H1 (cell line): Measurements from ENCODE around the gene CTSL. TPM values are rescaled to one million over a fixed set of nuclear protein-coding genes. Genes with fewer than 3 reads are reported as not detected.

Experiments used
- YY1 ChIP-seq: IDR thresholded peaks from 2 replicates; pipeline ENCODE4 v1.6.1; 2011; ENCODE audit warnings: low read depth, mild to moderate bottlenecking, low read length
- polyA plus RNA-seq, 7 experiments: library from polyadenylated mRNA; depleted of rRNA in 3 of 7; stranded (reverse) in 5 of 7; unstranded in 2 of 7; fragments of >200 nt in 5 of 7; fragments of 200-250 nt in 2 of 7; gene quantifications; 1 replicate in 5 of 7; 2 replicates in 1 of 7; 4 replicates in 1 of 7; pipeline versions ENCODE4 v1.2.1 to v1.2.3, GENCODE V29; 2011 to 2013; ENCODE audit warnings: missing spikeins in 2 of 7, mixed read lengths in 2 of 7
- total RNA-seq: library from RNA; stranded (reverse); fragmentation: NEBNext Ultra II Directional; extraction: Animal tissue kit (Norgen Biotek cat#: 25700); gene quantifications from 2 replicates; pipeline ENCODE4 v1.2.1, GENCODE V29; 2021

Gene CTSL
- total and polyA plus RNA-seq, 2 of the 8 experiments (the other 6 are each of a cell fraction or from before 2014, with no cell fraction given), result 34.2 to 38.2 TPM

DNA sequence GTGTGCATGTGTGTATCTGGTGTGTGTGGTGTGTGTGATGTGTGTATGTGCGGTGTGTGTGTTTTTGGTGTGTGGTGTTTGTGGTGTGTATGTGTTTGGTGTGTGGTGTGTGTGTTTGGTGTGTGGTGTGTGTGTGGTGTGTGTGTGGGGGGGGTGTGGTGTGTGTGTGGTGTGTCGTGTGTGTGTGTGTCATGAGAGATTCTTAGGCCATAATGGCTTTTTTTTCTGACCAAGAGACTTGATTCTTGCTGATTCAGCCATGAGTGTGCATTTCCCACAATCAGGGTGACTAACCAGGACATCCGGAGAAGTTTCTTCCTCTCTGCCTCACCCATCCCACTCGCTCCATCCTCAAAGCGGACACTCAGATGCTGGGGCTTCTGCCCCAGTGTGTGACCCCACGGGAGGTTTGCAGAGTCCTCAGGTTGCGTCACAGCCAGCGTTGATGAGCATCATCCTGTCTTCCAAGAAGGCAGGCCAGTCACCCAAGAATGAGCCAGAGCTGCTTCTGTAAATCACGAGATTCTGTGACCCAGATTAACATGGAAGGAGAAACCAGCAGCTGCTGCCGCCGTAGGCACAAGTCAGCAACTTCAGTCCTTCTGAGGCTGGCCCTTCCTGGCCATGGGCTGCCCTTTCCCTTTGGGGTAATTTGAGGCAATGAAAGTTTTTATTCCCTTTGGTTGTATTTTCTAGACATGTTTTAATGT, 12.5 kb upstream of the CTSL start (continued):
- TF ChIP-seq YY1, result no peak
